ENCODE data around the gene PGAP2. TPM values are rescaled to one million over a fixed set of nuclear protein-coding genes. Genes with fewer than 3 reads are reported as not detected.

Gene PGAP2
- total and polyA plus RNA-seq, 2 of the 13 experiments (the other 11 are each of a cell fraction or from before 2014, with no cell fraction given) = 21.5 to 47.8 TPM

DNA sequence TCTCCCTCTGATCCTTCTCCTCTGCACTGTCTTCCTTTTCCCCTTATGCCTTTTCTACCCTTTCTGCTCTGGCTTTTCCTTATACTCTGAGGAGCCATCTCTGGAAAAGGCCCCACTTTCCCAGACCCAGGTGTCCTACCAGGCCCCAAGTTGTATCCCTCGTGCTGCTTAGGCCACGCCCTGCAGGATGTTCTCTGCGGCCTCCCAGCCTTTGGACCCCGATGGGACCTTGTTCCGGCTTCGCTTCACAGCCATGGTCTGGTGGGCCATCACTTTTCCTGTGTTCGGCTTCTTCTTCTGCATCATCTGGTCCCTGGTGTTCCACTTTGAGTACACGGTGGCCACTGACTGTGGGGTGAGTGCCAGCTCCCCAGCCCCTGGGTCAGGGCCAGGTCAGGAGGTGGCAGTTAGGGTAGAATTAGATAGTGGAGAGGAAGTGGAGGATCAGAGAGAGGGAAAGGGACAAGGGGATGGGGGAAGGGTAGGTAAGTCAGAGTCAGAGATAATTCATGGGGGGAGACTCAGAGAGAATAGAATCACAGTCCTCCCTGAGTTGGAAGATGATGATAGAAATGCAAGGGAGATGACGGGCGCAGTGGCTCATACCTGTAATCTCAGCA lies 8.9 kb downstream of the PGAP2 start (continued):
- TF ChIP-seq ZSCAN20 (CRISPR knock-in tag; IDR thresholded peaks at IDR 0.05; ENCODE audit: borderline replicate concordance) = no peak

DNA sequence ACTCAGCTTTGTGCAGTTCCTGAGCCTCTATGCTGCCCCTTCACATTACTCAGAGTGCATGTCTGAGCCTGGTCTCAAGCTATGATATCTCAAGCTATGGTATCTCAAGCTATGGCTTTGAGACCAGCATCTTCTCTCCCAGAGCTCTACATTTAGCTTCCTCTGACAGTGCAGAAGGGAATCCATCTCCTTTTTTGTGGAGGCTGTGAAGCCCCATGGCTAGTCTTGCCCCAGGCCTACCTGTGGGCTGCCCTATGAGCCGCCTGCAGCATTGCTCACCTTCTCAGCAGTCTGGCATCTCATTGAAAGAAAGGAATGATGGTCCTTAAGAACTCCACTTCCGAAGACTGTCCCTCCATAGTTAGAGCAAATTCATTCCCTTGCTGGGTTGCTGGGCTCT lies 12.6 kb downstream of the PGAP2 start:
- ATAC-seq = no peak
- POLR2A ChIA-PET = interaction anchor here (1.5 kb wide), 1 partner anchor 12 kb away, joined by 8 read pairs; no protein-coding TSS in a partner anchor

DNA sequence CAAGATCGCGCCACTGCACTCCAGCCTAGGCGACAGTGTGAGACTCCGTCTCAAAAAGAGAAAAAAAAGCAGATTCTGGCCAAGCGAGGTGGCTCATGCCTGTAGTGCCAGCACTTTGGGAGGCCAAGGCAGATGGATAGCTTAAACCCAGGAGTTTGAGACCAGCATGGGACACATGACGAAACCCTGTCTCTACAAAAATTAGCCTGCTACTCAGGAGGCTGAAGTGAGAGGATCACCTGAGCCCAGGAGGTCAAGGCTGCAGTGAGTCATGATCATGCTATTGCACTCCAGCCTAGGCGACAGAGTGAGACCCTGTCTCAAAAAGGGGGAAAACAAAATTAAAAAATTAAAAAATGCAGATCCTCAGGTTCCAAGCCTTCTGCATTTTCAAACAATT lies 14.0 kb downstream of the PGAP2 start:
- Histone ChIP-seq H3K27ac (ENCODE audit: extremely low read length, insufficient read depth, low read length) (no peak overlapping the region), H2AFZ (ENCODE audit: low read length) (no peak overlapping the region), H3K4me2 (ENCODE audit: low read depth, low read length) (no peak overlapping the region), H4K20me1 (ENCODE audit: insufficient read depth, low read length) (peaks cover 3% of the 10 kb centered on the region; the same call in 1 of the 2 replicates), H3K79me2 (ENCODE audit: insufficient read depth, low read length) (no peaks in the 10 kb centered on the region), H3K4me1 (ENCODE audit: insufficient read depth, low read length) (no peaks in the 10 kb centered on the region), H3K4me3 (replicated peaks in 1 of 3; ENCODE audit: insufficient read depth in 1 of 3, low read depth in 2 of 3, low read length in 3 of 3) (no peak overlapping the region), H3K9me3 (ENCODE audit: low read length) (no peaks in the 10 kb centered on the region), H3K9ac (ENCODE audit: insufficient read depth, low read depth, low read length) (no peak overlapping the region), H3K27me3 (ENCODE audit: control insufficient read depth in 1 of 2, insufficient read depth in 2 of 2, low read length in 2 of 2) (no peaks in the 10 kb centered on the region), H3K36me3 (replicated peaks in 1 of 2; ENCODE audit: control insufficient read depth in 1 of 2, insufficient read depth in 2 of 2, low read length in 2 of 2) (peaks cover 5 to 26% of the 10 kb centered on the region in 2 experiments; a peak in 4 of 5 replicates)
- DNase-seq (ENCODE audit: low spot score) (no peak), ATAC-seq (no peak), FAIRE-seq (no peak)
- no TSS peak for BruUV-seq (replicated peaks)
- WGBS (ENCODE audit: low lambda C conversion rate) = 91% methylated on average over 7 of the region's 7 CpGs
- peak; percentile 55 for TF ChIP-seq FOSL2 (CRISPR knock-in tag; IDR thresholded peaks at IDR 0.05)
- TF ChIP-seq GFI1 (CRISPR knock-in tag; IDR thresholded peaks at IDR 0.05; ENCODE audit: borderline replicate concordance) = no peak
- in situ Hi-C loops (cut with HindIII; ENCODE audit: extremely low pct_ligation_motif_present, low pct_unique_long_range_greater_than_20kb) = no loop called here
- intact Hi-C loops (cut with micrococcal nuclease; ENCODE audit: unreplicated experiment) = no loop called here
- ChIA-PET POLR2A (no interaction called here), CTCF (ENCODE audit: low intra/inter-chr PET ratio, low total read pairs) (no interaction called here)

More for the DNA sequence above, 12.6 kb downstream of the PGAP2 start:
- TF ChIP-seq SRSF4 (IDR thresholded peaks at IDR 0.05; ENCODE audit: low read depth, low read length, poor library complexity, severe bottlenecking) (no peak), ZNF33B (CRISPR knock-in tag; IDR thresholded peaks at IDR 0.05) (no peak), KLF6 (CRISPR knock-in tag; IDR thresholded peaks at IDR 0.05) (no peak), YEATS2 (CRISPR knock-in tag; IDR thresholded peaks at IDR 0.05; ENCODE audit: borderline replicate concordance) (no peak), ZNF660 (CRISPR knock-in tag; IDR thresholded peaks at IDR 0.05; ENCODE audit: borderline replicate concordance, low read depth) (no peak)
- H3K79me2 ChIP-seq (ENCODE audit: insufficient read depth, low read length) = no peaks in the 10 kb centered on the region
- H3K9me3 ChIP-seq (ENCODE audit: low read length) = no peaks in the 10 kb centered on the region
- no peak for FAIRE-seq
- CTCF ChIA-PET (ENCODE audit: low intra/inter-chr PET ratio, low total read pairs) = no interaction called here
- no peak overlapping the region for H3K27ac ChIP-seq (ENCODE audit: extremely low read length, insufficient read depth, low read length)
- intact Hi-C loops (cut with micrococcal nuclease; ENCODE audit: unreplicated experiment) (no loop called here), in situ Hi-C loops (cut with HindIII; ENCODE audit: extremely low pct_ligation_motif_present, low pct_unique_long_range_greater_than_20kb) (no loop called here)
- H3K36me3 ChIP-seq (replicated peaks in 1 of 2; ENCODE audit: control insufficient read depth in 1 of 2, insufficient read depth in 2 of 2, low read length in 2 of 2) = peaks cover 1 to 14% of the 10 kb centered on the region in 2 experiments; a peak in 3 of 5 replicates
- no peak overlapping the region for H3K9ac ChIP-seq (ENCODE audit: insufficient read depth, low read depth, low read length)
- no peak for DNase-seq (ENCODE audit: low spot score)
- no TSS peak for BruUV-seq (replicated peaks)
- H2AFZ ChIP-seq (ENCODE audit: low read length) = no peak overlapping the region
- H3K27me3 ChIP-seq (ENCODE audit: control insufficient read depth in 1 of 2, insufficient read depth in 2 of 2, low read length in 2 of 2) = no peaks in the 10 kb centered on the region
- H3K4me1 ChIP-seq (ENCODE audit: insufficient read depth, low read length) = no peaks in the 10 kb centered on the region
- H3K4me2 ChIP-seq (ENCODE audit: low read depth, low read length) = no peak overlapping the region
- WGBS (ENCODE audit: low lambda C conversion rate) = 93% methylated on average over 2 of the region's 2 CpGs
- H4K20me1 ChIP-seq (ENCODE audit: insufficient read depth, low read length) = peaks cover 3% of the 10 kb centered on the region; the same call in 1 of the 2 replicates
- no peak overlapping the region for H3K4me3 ChIP-seq (replicated peaks in 1 of 3; ENCODE audit: insufficient read depth in 1 of 3, low read depth in 2 of 3, low read length in 3 of 3)

Data from HepG2 (cell line).